CD4-positive, alpha-beta memory T cell (primary cell): ENCODE results near the gene INF2. TPM values are rescaled to one million over a fixed set of nuclear protein-coding genes. Genes with fewer than 3 reads are reported as not detected.
"Not testable (repeated sequence)": the region's sequence is repeated elsewhere in the genome, so short reads cannot be mapped to it uniquely, and the experiment has no call there.

Source experiments
- CTCF ChIA-PET: fragments of 350-600 bp; sonication (Branson Sonifier 250); formaldehyde crosslinking; loops from one replicate; lab custom pipeline; 2021; ENCODE audit warnings: inconsistent platforms; ENCODE audit not compliant: partially characterized antibody; lab: Charles Lee
- POLR2A ChIA-PET: fragments of 350-600 bp; sonication (Branson Sonifier 250); formaldehyde crosslinking; loops from one replicate; lab custom pipeline; 2021; ENCODE audit not compliant: partially characterized antibody; lab: Charles Lee
- DNase-seq, 5 donors: peaks; one replicate each; pipeline versions ENCODE4 v3.0.0 to v3.0.0-alpha.2; 2020 to 2022; ENCODE audit warnings: mixed read lengths in 1 of 5
- H3K27ac ChIP-seq: one replicate; pipeline ENCODE4 v1.7.0; 2013; ENCODE audit warnings: low read depth, low read length
- H3K27me3 ChIP-seq: 2 replicates; pipeline ENCODE4 v1.7.0; 2013; ENCODE audit warnings: mild to moderate bottlenecking, low read length, moderate library complexity; ENCODE audit not compliant: insufficient read depth
- H3K36me3 ChIP-seq: 2 replicates; pipeline ENCODE4 v1.7.0; 2013; ENCODE audit warnings: mild to moderate bottlenecking, low read length, moderate library complexity; ENCODE audit not compliant: insufficient read depth
- H3K4me1 ChIP-seq: 2 replicates; pipeline ENCODE4 v1.7.0; 2013; ENCODE audit warnings: mild to moderate bottlenecking, low read length, moderate library complexity; ENCODE audit not compliant: insufficient read depth
- H3K4me3 ChIP-seq, 2 donors: one replicate each; pipeline ENCODE4 v1.7.0; 2013; ENCODE audit warnings: low read length in 2 of 2, mild to moderate bottlenecking in 1 of 2
- H3K9me3 ChIP-seq, 2 donors: one replicate each; pipeline ENCODE4 v1.7.0; 2013; ENCODE audit warnings: low read length in 2 of 2, control low read depth in 1 of 2; ENCODE audit not compliant: control insufficient read depth in 1 of 2
- H3K27ac Mint-ChIP-seq, 7 donors: one replicate each; pipeline ENCODE4 v1.8.0; 2020 to 2021; ENCODE audit warnings: mixed read lengths in 7 of 7, mild to moderate bottlenecking in 6 of 7, inconsistent platforms in 3 of 7, moderate library complexity in 3 of 7
- H3K27me3 Mint-ChIP-seq, 2 donors: one replicate each; pipeline ENCODE4 v1.8.0; 2020 to 2021; ENCODE audit warnings: mixed read lengths in 2 of 2
- H3K36me3 Mint-ChIP-seq, 2 donors: one replicate each; pipeline ENCODE4 v1.8.0; 2020 to 2021; ENCODE audit warnings: mixed read lengths in 2 of 2, inconsistent platforms in 1 of 2, mild to moderate bottlenecking in 1 of 2
- H3K4me1 Mint-ChIP-seq, 4 donors: one replicate each; pipeline ENCODE4 v1.8.0; 2020 to 2021; ENCODE audit warnings: mixed read lengths in 4 of 4, mild to moderate bottlenecking in 1 of 4
- H3K4me3 Mint-ChIP-seq, 8 donors: one replicate each; pipeline ENCODE4 v1.8.0; 2020 to 2021; ENCODE audit warnings: mixed read lengths in 8 of 8, mild to moderate bottlenecking in 7 of 8, moderate library complexity in 6 of 8, inconsistent platforms in 3 of 8
- H3K9me3 Mint-ChIP-seq, 8 donors: one replicate each; pipeline ENCODE4 v1.8.0; 2020 to 2021; ENCODE audit warnings: mixed read lengths in 8 of 8, mild to moderate bottlenecking in 5 of 8, inconsistent platforms in 3 of 8, moderate library complexity in 1 of 8
- intact Hi-C: fragments of 100-400 bp; cut with micrococcal nuclease; formaldehyde crosslinking; loops from one replicate; pipeline ENCODE4 v1.15.1; 2023
- polyA plus RNA-seq, 2 donors: library from polyadenylated mRNA; unstranded; fragments of 300-500 nt; fragmentation: Illumina TruSeq; gene quantifications; one replicate each; pipeline ENCODE4 v1.2.3, GENCODE V29; 2021
- total RNA-seq, 2 experiments: library from RNA; stranded (reverse); gene quantifications; one replicate each; pipeline ENCODE4 v1.2.3, GENCODE V29; 2021

INF2 gene
- total and polyA plus RNA-seq, 4 experiments from 2014 or later: 4.0 to 96.8 (median 52.4) TPM

- not testable (repeated sequence) for H3K27ac ChIP-seq
Measured at GRCh38 chr14:104666523-104666895, 22.9 kb upstream of the INF2 start.

GRCh38 chr14:104666981-104667380 lies 22.4 kb upstream of the INF2 start:
- POLR2A ChIA-PET: no interaction called here
- peaks cover 31% of the 10 kb centered on the region for H3K4me1 ChIP-seq
- H3K9me3 ChIP-seq: no peaks in the 10 kb centered on the region

More at GRCh38 chr14:104666523-104666895, 22.9 kb upstream of the INF2 start:
- DNase-seq, H3K27me3 ChIP-seq, H3K4me3 Mint-ChIP-seq, H3K27me3 Mint-ChIP-seq, H3K36me3 ChIP-seq, intact Hi-C loops, H3K9me3 Mint-ChIP-seq, H3K4me3 ChIP-seq, H3K9me3 ChIP-seq, H3K36me3 Mint-ChIP-seq: not testable (repeated sequence)
- H3K4me1 ChIP-seq: peaks cover 31% of the 10 kb centered on the region
- ChIA-PET POLR2A (interaction anchor here (0.9 to 1.7 kb wide), 8 partner anchors 11 to 42 kb away, joined by 3 to 21 read pairs (median 4); no protein-coding TSS in a partner anchor), CTCF (interaction anchor here (1.0 to 3.4 kb wide), 11 partner anchors 9 to 43 kb away, joined by 4 to 36 read pairs (median 7); no protein-coding TSS in a partner anchor)
- H3K27ac Mint-ChIP-seq: peak overlapping the region in 1 of 7 donors; percentile 21
- peaks cover 14 to 30% (median 22%) of the 10 kb centered on the region in 4 donors for H3K4me1 Mint-ChIP-seq

DNA sequence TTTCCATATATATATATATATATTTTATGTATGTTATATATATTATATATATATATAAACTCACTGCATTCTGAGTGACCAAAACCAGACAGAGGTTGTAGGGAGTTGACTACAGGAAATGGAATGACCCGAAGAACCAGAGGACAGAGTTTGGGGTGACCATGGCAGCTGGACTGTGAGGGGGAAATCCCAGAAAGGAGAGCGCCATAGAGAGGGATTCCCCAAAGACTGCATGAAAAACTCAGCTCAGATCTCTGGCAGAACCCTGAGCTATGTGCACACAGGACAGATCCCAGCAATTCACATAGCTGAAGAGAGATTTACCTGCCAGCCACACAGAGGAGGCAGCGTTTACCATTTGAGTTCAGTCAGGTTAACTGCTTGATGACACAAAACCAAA lies 19.7 kb upstream of the INF2 start:
- peaks cover 11 to 14% (median 13%) of the 10 kb centered on the region in 4 donors for H3K4me1 Mint-ChIP-seq
- ChIA-PET POLR2A (no interaction called here), CTCF (interaction anchor here (1.5 kb wide), 1 partner anchor 12 kb away, joined by 4 read pairs; no protein-coding TSS in a partner anchor)
- no peak overlapping the region for H3K4me3 ChIP-seq
- H3K36me3 Mint-ChIP-seq: no peaks in the 10 kb centered on the region
- DNase-seq: no peak
- peaks cover 3 to 4% of the 10 kb centered on the region in 2 donors for H3K27me3 Mint-ChIP-seq
- H3K27me3 ChIP-seq: no peaks in the 10 kb centered on the region
- no peaks in the 10 kb centered on the region for H3K36me3 ChIP-seq
- peak overlapping the region in 1 of 7 donors; percentile 3 for H3K27ac Mint-ChIP-seq
- H3K9me3 Mint-ChIP-seq: no peaks in the 10 kb centered on the region
- intact Hi-C loops: no loop called here
- no peaks in the 10 kb centered on the region for H3K9me3 ChIP-seq
- peaks cover 18% of the 10 kb centered on the region for H3K4me1 ChIP-seq
- H3K27ac ChIP-seq: no peak overlapping the region
- H3K4me3 Mint-ChIP-seq: no peak overlapping the region

More at GRCh38 chr14:104666981-104667380, 22.4 kb upstream of the INF2 start:
- CTCF ChIA-PET: interaction anchor here (1.5 to 3.4 kb wide), 5 partner anchors 12 to 42 kb away, joined by 4 to 36 read pairs (median 10); no protein-coding TSS in a partner anchor
- Mint-ChIP-seq H3K9me3 (no peaks in the 10 kb centered on the region), H3K4me1 (peaks cover 14 to 29% (median 22%) of the 10 kb centered on the region in 4 donors), H3K27ac (peak overlapping the region in 1 of 7 donors; percentile 21), H3K36me3 (no peaks in the 10 kb centered on the region), H3K4me3 (no peak overlapping the region), H3K27me3 (peaks cover 3 to 4% of the 10 kb centered on the region in 2 donors)
- H3K36me3 ChIP-seq: no peaks in the 10 kb centered on the region
- no peak overlapping the region for H3K27ac ChIP-seq
- H3K27me3 ChIP-seq: no peaks in the 10 kb centered on the region
- no peak for DNase-seq
- intact Hi-C loops: no loop called here
- H3K4me3 ChIP-seq: no peak overlapping the region

DNA sequence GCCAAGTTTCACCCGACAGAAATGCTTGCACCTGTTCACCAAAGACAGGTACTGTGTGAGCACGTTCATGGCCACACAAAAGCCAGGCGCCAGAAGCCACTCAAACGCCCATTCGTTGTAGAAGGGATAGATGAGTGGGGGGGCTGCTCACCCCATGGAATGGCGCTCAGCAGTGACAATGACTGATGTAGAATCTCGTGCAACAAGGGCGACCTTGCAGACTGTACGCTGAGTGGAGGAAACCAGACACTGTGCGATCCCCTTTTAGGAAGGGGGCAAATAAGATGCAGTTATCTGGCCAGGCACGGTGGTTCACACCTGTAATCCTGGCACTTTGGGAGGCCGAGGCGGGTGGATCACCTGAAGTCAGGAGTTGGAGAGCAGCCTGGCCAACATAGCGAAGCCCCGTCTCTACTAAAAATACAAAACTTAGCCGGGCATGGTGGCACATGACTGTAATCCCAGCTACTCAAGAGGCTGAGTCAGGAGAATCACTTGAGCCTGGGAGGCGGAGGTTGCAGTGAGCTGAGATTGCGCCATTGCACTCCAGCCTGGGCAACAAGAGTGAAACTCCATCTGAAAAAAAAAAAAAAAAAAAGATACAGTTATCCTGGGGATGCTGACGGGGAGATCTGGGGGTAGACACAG lies 18.0 kb upstream of the INF2 start:
- H3K4me3 Mint-ChIP-seq, DNase-seq, intact Hi-C loops, H3K27me3 ChIP-seq, H3K27ac ChIP-seq, H3K9me3 ChIP-seq, H3K36me3 ChIP-seq, H3K27ac Mint-ChIP-seq, H3K9me3 Mint-ChIP-seq, H3K4me1 ChIP-seq, CTCF ChIA-PET, H3K36me3 Mint-ChIP-seq, H3K27me3 Mint-ChIP-seq, H3K4me3 ChIP-seq: not testable (repeated sequence)
- H3K4me1 Mint-ChIP-seq: peaks cover 0 to 12% (median 0%) of the 10 kb centered on the region in 4 donors
- POLR2A ChIA-PET: interaction anchor here (1.2 kb wide), 1 partner anchor 35 kb away, joined by 5 read pairs; no protein-coding TSS in a partner anchor

DNA sequence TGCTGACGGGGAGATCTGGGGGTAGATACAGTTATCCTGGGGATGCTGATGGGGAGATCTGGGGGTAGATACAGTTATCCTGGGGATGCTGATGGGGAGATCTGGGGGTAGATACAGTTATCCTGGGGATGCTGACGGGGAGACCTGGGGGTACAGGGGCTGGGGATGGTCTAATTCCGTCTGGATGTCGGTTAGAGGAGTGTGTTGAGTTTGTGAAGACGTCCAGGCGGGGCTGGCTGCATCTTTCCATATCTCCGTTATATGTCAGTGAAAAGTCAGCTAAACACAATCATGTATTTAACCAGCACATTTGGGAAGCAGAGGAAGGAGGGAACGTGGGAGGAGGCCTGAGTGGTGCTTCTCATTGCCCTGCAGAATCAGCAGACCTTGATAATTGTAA lies 17.3 kb upstream of the INF2 start:
- H3K4me3 ChIP-seq, H3K36me3 ChIP-seq, H3K4me3 Mint-ChIP-seq, H3K36me3 Mint-ChIP-seq, H3K4me1 ChIP-seq, H3K9me3 ChIP-seq, H3K27me3 Mint-ChIP-seq, intact Hi-C loops, POLR2A ChIA-PET, H3K27ac ChIP-seq, CTCF ChIA-PET, H3K9me3 Mint-ChIP-seq, H3K27ac Mint-ChIP-seq, DNase-seq, H3K27me3 ChIP-seq: not testable (repeated sequence)
- H3K4me1 Mint-ChIP-seq: peaks cover 0 to 16% (median 0%) of the 10 kb centered on the region in 4 donors

GRCh38 chr14:104673481-104673880 lies 15.9 kb upstream of the INF2 start:
- Histone ChIP-seq H3K27me3 (no peaks in the 10 kb centered on the region), H3K9me3 (no peaks in the 10 kb centered on the region), H3K4me1 (peaks cover 14% of the 10 kb centered on the region), H3K4me3 (no peak overlapping the region), H3K27ac (no peak overlapping the region), H3K36me3 (no peaks in the 10 kb centered on the region)
- intact Hi-C loops: no loop called here
- Mint-ChIP-seq H3K27ac (no peak overlapping the region), H3K9me3 (no peaks in the 10 kb centered on the region), H3K4me3 (no peak overlapping the region), H3K36me3 (no peaks in the 10 kb centered on the region), H3K27me3 (no peaks in the 10 kb centered on the region), H3K4me1 (peaks cover 0 to 16% (median 4%) of the 10 kb centered on the region in 4 donors)
- ChIA-PET POLR2A (no interaction called here), CTCF (interaction anchor here (1.1 kb wide), 1 partner anchor 17 kb away, joined by 3 read pairs; no protein-coding TSS in a partner anchor)
- DNase-seq: no peak

DNA sequence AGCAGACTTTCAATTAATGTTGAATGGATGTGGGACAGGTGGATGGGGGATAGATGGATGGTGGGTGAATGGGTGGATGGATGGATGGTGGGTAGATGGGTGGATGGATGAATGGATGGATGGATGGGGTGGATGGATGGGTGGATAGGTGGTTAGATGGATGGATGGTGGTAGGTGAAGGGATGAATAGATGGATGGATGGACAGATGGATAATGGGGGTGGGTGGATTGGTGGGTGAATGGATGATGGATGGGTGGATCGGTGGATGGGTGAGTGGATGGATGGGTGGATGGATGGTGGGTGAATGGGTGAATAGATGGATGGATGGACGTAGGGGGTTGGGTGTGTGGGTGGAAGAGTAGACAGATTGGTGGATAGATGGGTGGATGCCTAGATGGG lies 14.0 kb upstream of the INF2 start:
- H3K27ac ChIP-seq: no peak overlapping the region
- H3K9me3 Mint-ChIP-seq: no peaks in the 10 kb centered on the region
- H3K4me1 ChIP-seq: peaks cover 16% of the 10 kb centered on the region
- ChIA-PET POLR2A (no interaction called here), CTCF (interaction anchor here (3.4 kb wide), 1 partner anchor 10 kb away, joined by 22 read pairs; no protein-coding TSS in a partner anchor)
- H3K27ac Mint-ChIP-seq: peak overlapping the region in 2 of 7 donors; percentile 37 to 76
- H3K4me3 ChIP-seq: no peak overlapping the region
- H3K9me3 ChIP-seq: no peaks in the 10 kb centered on the region
- H3K4me1 Mint-ChIP-seq: peaks cover 0 to 16% (median 4%) of the 10 kb centered on the region in 4 donors
- no peak for DNase-seq
- no peaks in the 10 kb centered on the region for H3K27me3 ChIP-seq
- peak overlapping the region in 1 of 8 donors; percentile 14 for H3K4me3 Mint-ChIP-seq
- peaks cover 0 to 2% of the 10 kb centered on the region in 2 donors for H3K27me3 Mint-ChIP-seq
- no peaks in the 10 kb centered on the region for H3K36me3 Mint-ChIP-seq
- intact Hi-C loops: no loop called here
- no peaks in the 10 kb centered on the region for H3K36me3 ChIP-seq
